SH-SY5Y (cell line): ENCODE results near the gene VAMP4.

ENCODE experiments used
- GATA2 ChIP-seq: IDR thresholded peaks from 2 replicates; pipeline ENCODE4 v1.6.1; 2011; ENCODE audit warnings: mild to moderate bottlenecking, low read depth, low read length
- GATA3 ChIP-seq: IDR thresholded peaks from 2 replicates; pipeline ENCODE4 v1.6.1; 2011; ENCODE audit warnings: low read depth, mild to moderate bottlenecking, low read length, moderate library complexity

DNA sequence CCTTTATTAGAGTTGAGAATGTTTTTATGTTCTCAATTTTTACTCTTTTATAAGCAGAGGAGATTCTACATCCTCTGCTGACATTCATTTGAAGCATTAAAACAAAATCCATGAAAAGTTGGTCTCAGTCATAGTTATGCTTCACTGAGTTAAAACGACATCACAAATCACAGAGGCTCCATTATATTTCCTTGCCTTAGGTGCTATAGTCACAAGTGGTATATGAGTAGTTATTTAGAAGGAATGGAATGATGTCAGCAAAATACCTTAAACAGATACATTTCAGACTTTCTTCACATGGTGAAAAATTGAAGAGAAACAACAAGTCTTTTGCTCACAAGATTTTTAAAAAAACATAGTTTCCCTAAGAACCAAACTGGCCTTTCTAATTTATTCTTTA, 27.9 kb upstream of the VAMP4 start:
- TF ChIP-seq GATA2 (no peak), GATA3 (no peak)
